ENCODE measurements around the gene FGF12.

GRCh38 chr3:192392986-192393385 is 334.4 kb downstream of the FGF12 start:
- TF ChIP-seq PKNOX1 (IDR thresholded peaks at IDR 0.05) (no peak), HDGF (IDR thresholded peaks at IDR 0.05; ENCODE audit: borderline replicate concordance) (no peak), NFRKB (IDR thresholded peaks at IDR 0.05) (no peak), BHLHE40 (IDR thresholded peaks at IDR 0.05; ENCODE audit: borderline replicate concordance) (no peak), ARNT (IDR thresholded peaks at IDR 0.05) (no peak), SP1 (IDR thresholded peaks at IDR 0.05) (no peak), ELF4 (IDR thresholded peaks at IDR 0.05) (no peak), ZNF384 (IDR thresholded peaks at IDR 0.05) (no peak), FOXK2 (IDR thresholded peaks at IDR 0.05) (no peak)
